Nephron progenitor cell (in vitro differentiated cells): Measurements from ENCODE around the gene ZNF211.

Experiments
- DNase-seq: peaks from one replicate; pipeline ENCODE4 v3.0.0; 2021
- H3K27ac Mint-ChIP-seq: 2 replicates; pipeline ENCODE4 v1.8.0; 2021; ENCODE audit warnings: mild to moderate bottlenecking, moderate library complexity, mixed read lengths
- H3K27me3 Mint-ChIP-seq: 2 replicates; pipeline ENCODE4 v1.8.0; 2021; ENCODE audit warnings: mild to moderate bottlenecking, low read depth, mixed read lengths; ENCODE audit not compliant: poor library complexity
- H3K36me3 Mint-ChIP-seq: 2 replicates; pipeline ENCODE4 v1.8.0; 2021; ENCODE audit warnings: low read depth, mixed read lengths
- H3K4me1 Mint-ChIP-seq: 2 replicates; pipeline ENCODE4 v1.8.0; 2021; ENCODE audit warnings: mixed read lengths
- H3K4me3 Mint-ChIP-seq: 2 replicates; pipeline ENCODE4 v1.8.0; 2021; ENCODE audit warnings: mild to moderate bottlenecking, moderate library complexity, mixed read lengths
- H3K9me3 Mint-ChIP-seq: 2 replicates; pipeline ENCODE4 v1.8.0; 2021; ENCODE audit warnings: mild to moderate bottlenecking, moderate library complexity, mixed read lengths
- CTCF ChIP-seq: fragments of 200-600 bp; sonication (generic); IDR thresholded peaks from 2 replicates; pipeline ENCODE4 v1.5.0; 2021; ENCODE audit warnings: antibody characterized with exemption

Gene ZNF211

GRCh38 chr19:57664269-57665127 lies 31.5 kb downstream of the ZNF211 start:
- H3K36me3 Mint-ChIP-seq = no peaks in the 10 kb centered on the region
- peak overlapping the region; percentile 88 for H3K4me3 Mint-ChIP-seq
- H3K27ac Mint-ChIP-seq = no peak overlapping the region
- no peak for TF ChIP-seq CTCF
- peaks cover 9% of the 10 kb centered on the region for H3K4me1 Mint-ChIP-seq
- no peaks in the 10 kb centered on the region for H3K9me3 Mint-ChIP-seq
- peaks cover 58% of the 10 kb centered on the region for H3K27me3 Mint-ChIP-seq
- DNase-seq = peak; percentile 82

GRCh38 chr19:57665261-57665806 lies 32.4 kb downstream of the ZNF211 start:
- Mint-ChIP-seq H3K4me1 (peaks cover 9% of the 10 kb centered on the region), H3K27ac (no peak overlapping the region), H3K4me3 (peak overlapping the region; percentile 88), H3K27me3 (peaks cover 52% of the 10 kb centered on the region), H3K9me3 (no peaks in the 10 kb centered on the region), H3K36me3 (no peaks in the 10 kb centered on the region)
- no peak for TF ChIP-seq CTCF
- DNase-seq = no peak

GRCh38 chr19:57667228-57667627 lies 34.3 kb downstream of the ZNF211 start:
- TF ChIP-seq CTCF = no peak
- no peak overlapping the region for H3K4me3 Mint-ChIP-seq
- DNase-seq = no peak
- peaks cover 9% of the 10 kb centered on the region for H3K4me1 Mint-ChIP-seq
- H3K27me3 Mint-ChIP-seq = peaks cover 53% of the 10 kb centered on the region
- no peaks in the 10 kb centered on the region for H3K9me3 Mint-ChIP-seq
- H3K36me3 Mint-ChIP-seq = no peaks in the 10 kb centered on the region
- H3K27ac Mint-ChIP-seq = no peak overlapping the region

- H3K4me3 Mint-ChIP-seq = no peak within 1 kb of the TSS
- no peak within 1 kb of the TSS for H3K27ac Mint-ChIP-seq
- no peaks in the 10 kb centered on the region for H3K9me3 Mint-ChIP-seq
- H3K4me1 Mint-ChIP-seq = peaks cover 9% of the 10 kb centered on the region
- no peak for DNase-seq
- peaks cover 49% of the 10 kb centered on the region for H3K27me3 Mint-ChIP-seq
- TF ChIP-seq CTCF = no peak
- no peaks in the 10 kb centered on the region for H3K36me3 Mint-ChIP-seq
Observed at GRCh38 chr19:57668635-57669034, 35.7 kb downstream of the ZNF211 start, which contains the start of gene ZSCAN4. ZSCAN4 (plus strand) TSS chr19:57668935; CDS start chr19:57676146, 7,211 bp downstream.

GRCh38 chr19:57671124-57671895 lies 38.3 kb downstream of the ZNF211 start:
- no peak for DNase-seq
- TF ChIP-seq CTCF = no peak
- H3K27ac Mint-ChIP-seq = no peak overlapping the region
- peaks cover 45% of the 10 kb centered on the region for H3K27me3 Mint-ChIP-seq
- peaks cover 3% of the 10 kb centered on the region for H3K9me3 Mint-ChIP-seq
- H3K4me3 Mint-ChIP-seq = no peak overlapping the region
- H3K36me3 Mint-ChIP-seq = no peaks in the 10 kb centered on the region
- no peaks in the 10 kb centered on the region for H3K4me1 Mint-ChIP-seq
